KMS-11 (cell line): ENCODE data around the gene PDE1A.

ENCODE experiments used
- H2AFZ ChIP-seq: fragments of 200-600 bp; sonication (generic); 2 replicates; pipeline ENCODE4 v1.6.1; 2016; ENCODE audit warnings: antibody characterized with exemption, mixed run types, low read depth
- H3K27ac ChIP-seq: fragments of 200-600 bp; sonication (generic); 2 replicates; pipeline ENCODE4 v1.6.1; 2016; ENCODE audit warnings: mild to moderate bottlenecking, mixed run types
- H3K27me3 ChIP-seq: fragments of 200-600 bp; sonication (generic); 2 replicates; pipeline ENCODE4 v1.6.1; 2017; ENCODE audit warnings: mild to moderate bottlenecking, low read depth, mixed run types, moderate library complexity; ENCODE audit not compliant: insufficient read depth
- H3K36me3 ChIP-seq: fragments of 200-600 bp; sonication (generic); 2 replicates; pipeline ENCODE4 v1.6.1; 2017; ENCODE audit warnings: mild to moderate bottlenecking, mixed run types; ENCODE audit not compliant: insufficient read depth
- H3K4me1 ChIP-seq: fragments of 200-600 bp; sonication (generic); 2 replicates; pipeline ENCODE4 v1.6.1; 2016; ENCODE audit warnings: mild to moderate bottlenecking, low read depth, mixed run types; ENCODE audit not compliant: poor library complexity, severe bottlenecking
- H3K4me2 ChIP-seq: fragments of 200-600 bp; sonication (generic); 2 replicates; pipeline ENCODE4 v1.7.0; 2016; ENCODE audit warnings: mild to moderate bottlenecking, mixed run types
- H3K4me3 ChIP-seq: fragments of 200-600 bp; sonication (generic); IDR thresholded peaks from 2 replicates; pipeline ENCODE4 v1.6.1; 2017; ENCODE audit warnings: low read depth, low read length, mixed read lengths; ENCODE audit not compliant: insufficient read depth
- H3K79me2 ChIP-seq: fragments of 200-600 bp; sonication (generic); 2 replicates; pipeline ENCODE4 v1.6.1; 2016; ENCODE audit warnings: low read depth, mixed run types; ENCODE audit not compliant: insufficient read depth
- H3K9ac ChIP-seq: fragments of 200-600 bp; sonication (generic); 2 replicates; pipeline ENCODE4 v1.6.1; 2016; ENCODE audit warnings: mild to moderate bottlenecking, mixed run types
- H4K20me1 ChIP-seq: fragments of 200-600 bp; sonication (generic); 2 replicates; pipeline ENCODE4 v1.6.1; 2016; ENCODE audit warnings: mild to moderate bottlenecking, mixed run types; ENCODE audit not compliant: insufficient read depth
- TF ChIP-seq, protein P1 (sequence below): fragments of 200-600 bp; sonication (generic); conservative IDR thresholded peaks from 2 replicates; pipeline ENCODE4 v1.6.1; 2017; ENCODE audit warnings: low read depth, mild to moderate bottlenecking, antibody characterized with exemption, low read length, moderate library complexity, mixed read lengths

Gene PDE1A

GRCh38 chr2:182179176-182179575 lies 247.7 kb downstream of the PDE1A start:
- Histone ChIP-seq H3K4me2 (no peak overlapping the region), H3K9ac (no peak overlapping the region), H3K36me3 (no peaks in the 10 kb centered on the region), H3K4me3 (no peak overlapping the region), H4K20me1 (no peaks in the 10 kb centered on the region), H2AFZ (no peak overlapping the region), H3K27ac (no peak overlapping the region), H3K79me2 (no peaks in the 10 kb centered on the region), H3K27me3 (no peaks in the 10 kb centered on the region), H3K4me1 (peaks cover 20% of the 10 kb centered on the region)
- TF ChIP-seq, protein P1, sequence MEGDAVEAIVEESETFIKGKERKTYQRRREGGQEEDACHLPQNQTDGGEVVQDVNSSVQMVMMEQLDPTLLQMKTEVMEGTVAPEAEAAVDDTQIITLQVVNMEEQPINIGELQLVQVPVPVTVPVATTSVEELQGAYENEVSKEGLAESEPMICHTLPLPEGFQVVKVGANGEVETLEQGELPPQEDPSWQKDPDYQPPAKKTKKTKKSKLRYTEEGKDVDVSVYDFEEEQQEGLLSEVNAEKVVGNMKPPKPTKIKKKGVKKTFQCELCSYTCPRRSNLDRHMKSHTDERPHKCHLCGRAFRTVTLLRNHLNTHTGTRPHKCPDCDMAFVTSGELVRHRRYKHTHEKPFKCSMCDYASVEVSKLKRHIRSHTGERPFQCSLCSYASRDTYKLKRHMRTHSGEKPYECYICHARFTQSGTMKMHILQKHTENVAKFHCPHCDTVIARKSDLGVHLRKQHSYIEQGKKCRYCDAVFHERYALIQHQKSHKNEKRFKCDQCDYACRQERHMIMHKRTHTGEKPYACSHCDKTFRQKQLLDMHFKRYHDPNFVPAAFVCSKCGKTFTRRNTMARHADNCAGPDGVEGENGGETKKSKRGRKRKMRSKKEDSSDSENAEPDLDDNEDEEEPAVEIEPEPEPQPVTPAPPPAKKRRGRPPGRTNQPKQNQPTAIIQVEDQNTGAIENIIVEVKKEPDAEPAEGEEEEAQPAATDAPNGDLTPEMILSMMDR, result no peak

DNA sequence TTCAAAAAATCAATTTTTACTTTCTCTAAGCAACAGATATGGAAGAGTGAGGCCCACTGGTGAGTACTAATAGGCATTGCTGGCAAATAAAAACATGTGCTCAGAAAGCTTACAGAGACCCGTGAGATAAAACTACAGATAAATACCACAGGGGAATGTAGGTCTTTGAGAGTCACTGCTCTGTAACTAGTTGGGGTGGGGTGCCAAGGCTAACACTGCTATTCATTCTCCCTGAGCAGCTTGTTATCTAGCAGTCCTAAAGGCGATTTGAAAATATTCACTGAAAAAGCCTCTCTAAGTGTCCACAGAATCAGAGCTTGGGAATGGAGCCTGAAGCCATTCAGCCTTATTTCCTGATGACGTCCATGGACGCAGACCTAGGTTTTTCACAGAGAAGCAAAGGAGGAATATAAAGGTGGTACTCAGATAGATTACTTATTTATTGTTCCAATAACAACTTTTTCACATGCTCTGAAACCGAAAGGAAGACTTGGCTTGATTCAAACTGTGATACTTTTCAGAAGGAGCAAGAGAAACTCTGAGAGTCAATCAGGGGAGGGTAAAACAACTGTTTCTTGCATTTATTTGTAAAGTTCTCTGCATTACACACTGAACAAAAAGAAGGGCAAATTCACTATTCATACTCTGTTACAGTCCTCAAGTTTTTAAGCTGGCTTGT lies 252.8 kb downstream of the PDE1A start:
- peak overlapping the region; percentile 26; the same call in 1 of the 2 replicates for H2AFZ ChIP-seq
- H4K20me1 ChIP-seq, result no peaks in the 10 kb centered on the region
- peak overlapping the region; percentile 26; the same call in 1 of the 2 replicates for H3K4me2 ChIP-seq
- TF ChIP-seq, protein P1, result no peak
- H3K4me1 ChIP-seq, result peaks cover 41% of the 10 kb centered on the region
- no peak overlapping the region for H3K4me3 ChIP-seq
- no peaks in the 10 kb centered on the region for H3K36me3 ChIP-seq
- peak overlapping the region; percentile 17 for H3K27ac ChIP-seq
- H3K79me2 ChIP-seq, result no peaks in the 10 kb centered on the region
- no peaks in the 10 kb centered on the region for H3K27me3 ChIP-seq
- no peak overlapping the region for H3K9ac ChIP-seq

- Histone ChIP-seq H3K4me3 (no peak overlapping the region), H3K27me3 (no peaks in the 10 kb centered on the region), H3K4me2 (peak overlapping the region; percentile 85), H3K36me3 (no peaks in the 10 kb centered on the region), H3K27ac (peak overlapping the region; percentile 7; the same call in 1 of the 2 replicates), H3K4me1 (peaks cover 69% of the 10 kb centered on the region), H2AFZ (no peak overlapping the region), H3K9ac (no peak overlapping the region), H4K20me1 (no peaks in the 10 kb centered on the region), H3K79me2 (no peaks in the 10 kb centered on the region)
- TF ChIP-seq, protein P1, result no peak
Measured at GRCh38 chr2:182170341-182170740, 256.5 kb downstream of the PDE1A start.

- Histone ChIP-seq H3K4me3 (peak overlapping the region; percentile 65), H3K4me2 (peak overlapping the region; percentile 85), H3K79me2 (no peaks in the 10 kb centered on the region), H4K20me1 (no peaks in the 10 kb centered on the region), H3K27ac (peak overlapping the region; percentile 55), H3K4me1 (peaks cover 51% of the 10 kb centered on the region), H3K27me3 (no peaks in the 10 kb centered on the region), H3K9ac (no peak overlapping the region; the same call in 1 of the 2 replicates), H3K36me3 (no peaks in the 10 kb centered on the region), H2AFZ (peak overlapping the region; percentile 38)
- TF ChIP-seq, protein P1, result no peak
Measured at GRCh38 chr2:182167882-182168281, 259.0 kb downstream of the PDE1A start.
